Heart left ventricle (tissue), 16 donors: ENCODE data around the gene APEX1. TPM values are rescaled to one million over a fixed set of nuclear protein-coding genes. Genes with fewer than 3 reads are reported as not detected.

Experiments used
- ATAC-seq, 4 donors: fragments of 200-7000 bp; cut with Tn5 transposase; one replicate each; pipeline ENCODE4 v1.9.1; 2020 to 2022; ENCODE audit warnings: moderate library complexity in 4 of 4, mild to moderate bottlenecking in 3 of 4, moderate number of reproducible peaks in 1 of 4
- DNase-seq, 5 donors: peaks; one replicate each; pipeline ENCODE4 v3.0.0-alpha.2; 2020
- H3K27ac ChIP-seq, 12 donors: fragments of 200-600 bp; sonication (generic) in 4 of 12; one replicate each; pipeline versions ENCODE4 v1.5.0 to v1.8.0; 2016 to 2022; ENCODE audit warnings: mild to moderate bottlenecking in 2 of 12
- H3K27me3 ChIP-seq, 9 donors: fragments of 200-600 bp; sonication (generic) in 2 of 9; one replicate each; pipeline versions ENCODE4 v1.5.1 to v1.8.0; 2016 to 2022; ENCODE audit warnings: mild to moderate bottlenecking in 3 of 9
- H3K36me3 ChIP-seq, 9 donors: fragments of 200-600 bp; sonication (generic) in 2 of 9; one replicate each; pipeline versions ENCODE4 v1.5.0 to v1.8.0; 2018 to 2022; ENCODE audit warnings: mild to moderate bottlenecking in 2 of 9
- H3K4me1 ChIP-seq, 12 donors: fragments of 200-600 bp; sonication (generic) in 4 of 12; one replicate each; pipeline versions ENCODE4 v1.5.0 to v1.8.0; 2016 to 2022; ENCODE audit warnings: mild to moderate bottlenecking in 3 of 12
- H3K4me3 ChIP-seq, 12 donors: fragments of 200-600 bp; sonication (generic) in 4 of 12; one replicate each; pipeline versions ENCODE4 v1.5.0 to v1.8.0; 2017 to 2022; ENCODE audit warnings: mild to moderate bottlenecking in 9 of 12, moderate library complexity in 4 of 12
- H3K9me3 ChIP-seq, 12 donors: fragments of 200-600 bp; sonication (generic) in 4 of 12; one replicate each; pipeline versions ENCODE4 v1.5.0 to v1.8.0; 2016 to 2022; ENCODE audit warnings: mild to moderate bottlenecking in 1 of 12
- POLR2A ChIP-seq, 2 donors: fragments of 450-650 bp; IDR thresholded peaks; one replicate each; pipeline ENCODE4 v1.6.1; 2017; ENCODE audit warnings: antibody characterized with exemption in 2 of 2, mild to moderate bottlenecking in 2 of 2, moderate library complexity in 2 of 2
- WGBS, 4 donors: extraction: QIAGEN DNeasy Blood & Tissue Kit in 2 of 4; methylation state at CpG; one replicate each; pipeline versions ENCODE4 v1.1.5 to v1.1.7; 2013 to 2018; 5-methylcytosine and 5-hydroxymethylcytosine counted together
- intact Hi-C, 10 donors: fragments of 100-400 bp; cut with DNase I; formaldehyde crosslinking; loops; one replicate each; pipeline versions ENCODE4 v1.11.1 to v1.14.2; 2022
- polyA plus RNA-seq, 2 donors: library from polyadenylated mRNA; stranded (reverse); fragments of 200-250 nt; gene quantifications; one replicate each; pipeline ENCODE4 v1.2.3, GENCODE V29; 2013
- total RNA-seq, 9 donors: library from RNA; depleted of rRNA in 2 of 9; stranded (reverse); fragments of >200 nt in 2 of 9; fragmentation: NEBNext Ultra II Directional in 3 of 9; extraction: Animal tissue kit (Norgen Biotek cat#: 25700) in 3 of 9; gene quantifications; one replicate each; pipeline versions ENCODE4 v1.1.0 to v1.2.4, GENCODE V29; 2016 to 2023
- TF ChIP-seq, protein P1 (sequence below), 12 donors: fragments of 200-600 bp; sonication (generic) in 4 of 12; IDR thresholded peaks; one replicate each; pipeline versions ENCODE4 v1.5.0 to v1.8.0; 2018 to 2022; ENCODE audit warnings: antibody characterized with exemption in 12 of 12, mild to moderate bottlenecking in 5 of 12
- donor health status: ischemic (EF 13 %, LVEDD 7.1; RV severe dilation, severe dysfunction).
- donor health status: healthy with polysubstance abuse.
- donor health status: DM: no; HTN: yes; CAD: no.
- donor health status: DM: no; HTN: no; CAD: no.
- donor health status: ischemic (EF 25% LVEDD 6.9; RV normal size, moderate dysfunction).
- donor health status: ischemic (EF 25% LVEDD 5.7; RV mildly dilated, moderate dysfunction).
- donor health status: healthy.
- donor health status: DM: yes; HTN: yes; CAD: no.
- donor health status: ischemic (EF 35%, LVEDD 5.7; RV mildly dilated, moderate dysfunction).
- donor health status: nonischemic (EF 11% LVEDD 7.7; RV severe dilation, severe dysfunction).
- donor health status: DM: yes; HTN: yes; CAD: no.
- donor health status: PGD.
- donor health status: ischemic (EF 29% LVEDD 5.4; RV normal size, mild dysfunction).
- donor health status: nonischemic (EF 23%, LVEDD 6.1; RV moderate dilation, normal function).

Gene APEX1
- total and polyA plus RNA-seq, 11 donors: 47.9 to 109 (median 76.4) TPM

DNA sequence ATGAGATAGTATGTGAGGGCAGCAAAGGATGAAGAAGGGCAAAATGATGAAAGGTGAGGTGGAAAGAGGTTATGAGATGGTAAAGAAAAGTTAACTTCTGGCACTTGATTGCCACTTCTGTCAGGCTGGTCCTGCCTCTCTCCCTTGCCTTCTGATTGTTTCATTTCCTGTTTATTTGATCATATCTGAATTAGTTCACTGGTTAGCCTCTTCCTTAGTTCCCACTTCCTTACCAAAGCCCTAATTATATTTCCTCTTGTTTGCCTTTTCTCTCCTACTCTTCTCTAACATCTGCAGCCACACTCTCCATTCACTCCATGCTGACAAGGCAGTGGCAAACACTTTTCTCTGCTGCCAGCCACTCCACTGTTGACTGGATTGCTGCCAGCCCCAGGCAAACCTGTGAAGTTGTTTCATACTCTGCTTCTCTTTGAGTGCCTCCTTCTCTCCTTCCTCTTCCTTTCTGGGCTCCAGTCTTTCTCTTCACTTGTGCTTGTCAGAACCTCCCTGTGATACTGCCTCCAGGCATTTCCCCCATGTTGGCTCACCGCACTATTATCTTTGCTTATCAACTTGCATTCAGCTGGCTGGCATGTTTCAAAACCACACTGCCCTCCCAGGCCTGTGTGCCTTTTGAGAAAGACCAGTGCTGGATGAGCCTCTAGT, 22.3 kb downstream of the APEX1 start:
- peak; percentile 64 to 92 (median 84) for ATAC-seq
- peaks cover 0 to 61% (median 30%) of the 10 kb centered on the region in 9 donors for H3K36me3 ChIP-seq
- DNase-seq: peak in 4 of 5 donors; percentile 35 to 60 (median 50)
- peak overlapping the region in 2 of 12 donors; percentile 10 to 17 for H3K4me3 ChIP-seq
- peaks cover 0 to 38% (median 18%) of the 10 kb centered on the region in 12 donors for H3K4me1 ChIP-seq
- 13 to 32% (median 22%) methylated on average over 1 of the region's 1 CpG for WGBS, 4 donors
- no peaks in the 10 kb centered on the region for H3K9me3 ChIP-seq
- no peaks in the 10 kb centered on the region for H3K27me3 ChIP-seq
- peak overlapping the region in 10 of 12 donors; percentile 42 to 87 (median 58) for H3K27ac ChIP-seq
- TF ChIP-seq POLR2A (IDR thresholded peaks at IDR 0.05): no peak
- TF ChIP-seq, protein P1, sequence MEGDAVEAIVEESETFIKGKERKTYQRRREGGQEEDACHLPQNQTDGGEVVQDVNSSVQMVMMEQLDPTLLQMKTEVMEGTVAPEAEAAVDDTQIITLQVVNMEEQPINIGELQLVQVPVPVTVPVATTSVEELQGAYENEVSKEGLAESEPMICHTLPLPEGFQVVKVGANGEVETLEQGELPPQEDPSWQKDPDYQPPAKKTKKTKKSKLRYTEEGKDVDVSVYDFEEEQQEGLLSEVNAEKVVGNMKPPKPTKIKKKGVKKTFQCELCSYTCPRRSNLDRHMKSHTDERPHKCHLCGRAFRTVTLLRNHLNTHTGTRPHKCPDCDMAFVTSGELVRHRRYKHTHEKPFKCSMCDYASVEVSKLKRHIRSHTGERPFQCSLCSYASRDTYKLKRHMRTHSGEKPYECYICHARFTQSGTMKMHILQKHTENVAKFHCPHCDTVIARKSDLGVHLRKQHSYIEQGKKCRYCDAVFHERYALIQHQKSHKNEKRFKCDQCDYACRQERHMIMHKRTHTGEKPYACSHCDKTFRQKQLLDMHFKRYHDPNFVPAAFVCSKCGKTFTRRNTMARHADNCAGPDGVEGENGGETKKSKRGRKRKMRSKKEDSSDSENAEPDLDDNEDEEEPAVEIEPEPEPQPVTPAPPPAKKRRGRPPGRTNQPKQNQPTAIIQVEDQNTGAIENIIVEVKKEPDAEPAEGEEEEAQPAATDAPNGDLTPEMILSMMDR (IDR thresholded peaks at IDR 0.05): no peak
- intact Hi-C loops: no loop called here

DNA sequence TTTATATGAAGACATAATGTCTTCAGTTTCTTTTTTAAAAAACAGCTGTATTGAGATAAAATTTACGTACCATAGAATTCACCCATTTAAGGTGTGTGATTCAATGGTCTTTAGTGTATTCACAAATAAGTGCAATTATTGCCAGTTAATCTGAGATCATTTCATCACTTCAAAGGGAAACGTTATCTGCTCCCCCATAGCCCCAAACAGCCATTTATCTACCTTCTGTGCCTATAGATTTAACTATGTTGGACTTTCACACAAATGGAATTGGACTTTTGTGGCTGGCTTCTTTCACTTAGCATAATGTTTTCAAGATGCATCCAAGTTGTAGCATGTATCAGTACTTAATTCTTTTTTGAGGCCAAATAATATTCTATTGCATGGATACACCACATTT, 23.9 kb downstream of the APEX1 start:
- no peak for DNase-seq
- H3K27me3 ChIP-seq: no peaks in the 10 kb centered on the region
- no peaks in the 10 kb centered on the region for H3K9me3 ChIP-seq
- no peak overlapping the region for H3K4me3 ChIP-seq
- H3K27ac ChIP-seq: peak overlapping the region in 2 of 12 donors; percentile 67 to 87
- H3K36me3 ChIP-seq: peaks cover 0 to 45% (median 24%) of the 10 kb centered on the region in 9 donors
- 93 to 97% (median 96%) methylated on average over 2 of the region's 2 CpGs for WGBS, 4 donors
- TF ChIP-seq POLR2A (IDR thresholded peaks at IDR 0.05): no peak
- TF ChIP-seq, protein P1 (IDR thresholded peaks at IDR 0.05): no peak
- H3K4me1 ChIP-seq: peaks cover 0 to 25% (median 16%) of the 10 kb centered on the region in 12 donors
- ATAC-seq: no peak
- intact Hi-C loops: no loop called here

DNA sequence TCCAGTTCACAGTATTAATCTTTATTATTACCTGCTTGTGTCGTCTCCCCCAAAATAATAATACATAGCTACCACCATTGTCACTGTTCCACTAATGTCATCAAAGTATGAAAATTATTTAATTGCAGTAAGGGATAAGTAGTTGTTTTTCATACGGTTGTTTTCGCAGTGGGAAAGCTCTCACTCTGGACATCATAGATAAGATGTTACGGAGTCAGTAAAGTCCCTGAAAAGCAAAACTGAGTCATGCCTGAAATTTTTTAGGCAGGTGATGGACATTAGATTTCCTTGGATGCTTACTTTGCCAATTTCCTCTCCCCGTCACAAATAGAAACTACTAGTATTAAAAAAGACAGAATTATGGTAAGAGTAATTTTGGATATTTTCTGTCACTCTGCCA, 27.4 kb downstream of the APEX1 start:
- TF ChIP-seq, protein P1 (IDR thresholded peaks at IDR 0.05): no peak
- TF ChIP-seq POLR2A (IDR thresholded peaks at IDR 0.05): no peak
- whole genome bisulfite sequencing, 4 donors: 76 to 82% (median 80%) methylated on average over 5 of the region's 5 CpGs
- DNase-seq (no peak), ATAC-seq (no peak)
- Histone ChIP-seq H3K9me3 (no peaks in the 10 kb centered on the region), H3K4me1 (peaks cover 0 to 21% (median 8%) of the 10 kb centered on the region in 12 donors), H3K36me3 (peaks cover 0 to 11% (median 0%) of the 10 kb centered on the region in 9 donors), H3K27ac (no peak overlapping the region), H3K4me3 (no peak overlapping the region), H3K27me3 (peaks cover 0 to 9% (median 0%) of the 10 kb centered on the region in 9 donors)
- intact Hi-C loops: no loop called here

DNA sequence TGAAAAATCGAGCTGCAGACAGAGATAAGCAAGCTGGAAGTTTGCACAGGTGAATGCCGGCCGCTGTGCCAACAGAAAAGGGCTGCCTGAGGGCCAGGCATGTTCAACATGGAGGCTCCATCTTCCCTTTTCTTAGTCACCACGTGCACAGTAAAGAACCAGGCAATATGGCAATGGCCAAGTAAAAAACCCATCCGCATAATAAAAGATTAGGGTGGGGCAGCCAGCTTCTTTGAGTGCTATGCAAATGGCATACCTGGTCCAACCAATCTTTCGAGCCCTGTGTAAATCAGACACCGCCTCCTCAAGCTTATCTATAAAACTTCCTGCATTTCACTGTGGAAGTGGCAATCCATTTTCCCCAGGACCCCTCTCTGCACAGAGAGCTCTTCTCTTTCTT, 30.9 kb downstream of the APEX1 start:
- TF ChIP-seq, protein P1 (IDR thresholded peaks at IDR 0.05): no peak
- DNase-seq (no peak), ATAC-seq (no peak)
- H3K36me3 ChIP-seq: no peaks in the 10 kb centered on the region
- 61 to 76% (median 69%) methylated on average over 7 of the region's 7 CpGs for WGBS, 4 donors
- H3K4me3 ChIP-seq: no peak overlapping the region
- H3K27me3 ChIP-seq: peaks cover 0 to 9% (median 0%) of the 10 kb centered on the region in 9 donors
- H3K4me1 ChIP-seq: peaks cover 0 to 35% (median 6%) of the 10 kb centered on the region in 12 donors
- H3K27ac ChIP-seq: no peak overlapping the region
- no peaks in the 10 kb centered on the region for H3K9me3 ChIP-seq
- intact Hi-C loops: no loop called here
